Measurements from ENCODE around the gene SEPTIN2. TPM values are rescaled to one million over a fixed set of nuclear protein-coding genes. Genes with fewer than 3 reads are reported as not detected.

The SEPTIN2 gene
- total and polyA plus RNA-seq, 2 experiments from 2014 or later = 315 to 373 TPM

GRCh38 chr2:241366678-241367077 lies 51.0 kb downstream of the SEPTIN2 start:
- Histone ChIP-seq H3K9me2 (replicated peaks; ENCODE audit: insufficient read depth) (no peaks in the 10 kb centered on the region), H3K9me3 (ENCODE audit: low read depth) (no peaks in the 10 kb centered on the region), H3K4me1 (ENCODE audit: insufficient read depth) (no peaks in the 10 kb centered on the region), H3K4me2 (no peak overlapping the region), H4K20me1 (ENCODE audit: insufficient read depth, poor library complexity, severe bottlenecking) (no peaks in the 10 kb centered on the region), H3K27ac (no peak overlapping the region), H3K27me3 (no peaks in the 10 kb centered on the region), H3K36me3 (replicated peaks; ENCODE audit: insufficient read depth, low read depth) (no peaks in the 10 kb centered on the region), H3K4me3 (no peak overlapping the region), H3K79me2 (peaks cover 96% of the 10 kb centered on the region), H2AFZ (no peak overlapping the region)
- 95% methylated on average over 2 of the region's 2 CpGs for WGBS (ENCODE audit: low lambda C conversion rate, missing lambda C conversion rate)
- no peak for TF ChIP-seq EZH2phosphoT487 (IDR thresholded peaks at IDR 0.05; ENCODE audit: low read depth, severe bottlenecking, unreplicated experiment)
- TF ChIP-seq CTCF (IDR thresholded peaks at IDR 0.05; ENCODE audit: poor library complexity) = no peak
- TF ChIP-seq EZH2 (IDR thresholded peaks at IDR 0.05; ENCODE audit: borderline replicate concordance) = no peak
- DNase-seq (ENCODE audit: low spot score) = no peak

GRCh38 chr2:241368643-241369042 lies 52.9 kb downstream of the SEPTIN2 start:
- 89% methylated on average over 3 of the region's 3 CpGs for WGBS (ENCODE audit: low lambda C conversion rate, missing lambda C conversion rate)
- Histone ChIP-seq H4K20me1 (ENCODE audit: insufficient read depth, poor library complexity, severe bottlenecking) (no peaks in the 10 kb centered on the region), H3K4me2 (no peak overlapping the region), H2AFZ (no peak overlapping the region), H3K27me3 (no peaks in the 10 kb centered on the region), H3K4me3 (no peak overlapping the region), H3K9me2 (replicated peaks; ENCODE audit: insufficient read depth) (no peaks in the 10 kb centered on the region), H3K4me1 (ENCODE audit: insufficient read depth) (peaks cover under 1% of the 10 kb centered on the region), H3K9me3 (ENCODE audit: low read depth) (no peaks in the 10 kb centered on the region), H3K79me2 (peaks cover 95% of the 10 kb centered on the region), H3K36me3 (replicated peaks; ENCODE audit: insufficient read depth, low read depth) (no peaks in the 10 kb centered on the region), H3K27ac (no peak overlapping the region)
- DNase-seq (ENCODE audit: low spot score) = no peak
- TF ChIP-seq EZH2 (IDR thresholded peaks at IDR 0.05; ENCODE audit: borderline replicate concordance) = no peak
- TF ChIP-seq EZH2phosphoT487 (IDR thresholded peaks at IDR 0.05; ENCODE audit: low read depth, severe bottlenecking, unreplicated experiment) = no peak
- no peak for TF ChIP-seq CTCF (IDR thresholded peaks at IDR 0.05; ENCODE audit: poor library complexity)

GRCh38 chr2:241372361-241372992 lies 56.8 kb downstream of the SEPTIN2 start:
- no peak overlapping the region for H3K27ac ChIP-seq
- no peak for DNase-seq (ENCODE audit: low spot score)
- no peaks in the 10 kb centered on the region for H3K9me3 ChIP-seq (ENCODE audit: low read depth)
- peaks cover 11% of the 10 kb centered on the region for H3K4me1 ChIP-seq (ENCODE audit: insufficient read depth)
- no peaks in the 10 kb centered on the region for H4K20me1 ChIP-seq (ENCODE audit: insufficient read depth, poor library complexity, severe bottlenecking)
- H3K27me3 ChIP-seq = no peaks in the 10 kb centered on the region
- 83% methylated on average over 11 of the region's 11 CpGs for WGBS (ENCODE audit: low lambda C conversion rate, missing lambda C conversion rate)
- H3K4me3 ChIP-seq = no peak overlapping the region
- no peak overlapping the region for H3K4me2 ChIP-seq
- TF ChIP-seq CTCF (IDR thresholded peaks at IDR 0.05; ENCODE audit: poor library complexity) (no peak), EZH2phosphoT487 (IDR thresholded peaks at IDR 0.05; ENCODE audit: low read depth, severe bottlenecking, unreplicated experiment) (no peak), EZH2 (IDR thresholded peaks at IDR 0.05; ENCODE audit: borderline replicate concordance) (no peak)
- H2AFZ ChIP-seq = no peak overlapping the region
- H3K9me2 ChIP-seq (replicated peaks; ENCODE audit: insufficient read depth) = no peaks in the 10 kb centered on the region
- H3K36me3 ChIP-seq (replicated peaks; ENCODE audit: insufficient read depth, low read depth) = no peaks in the 10 kb centered on the region
- H3K79me2 ChIP-seq = peaks cover 79% of the 10 kb centered on the region

Data from hepatocyte (in vitro differentiated cells).